Stimulated activated memory B cell treated with anti-CD40 and anti-IgM and Interleukin-4, amounts not matched to agents 10 μg/mL and 1 μg/mL and 100 μg/mL, for 72 hours (primary cell): ENCODE measurements around the gene PLA2G4C.

ENCODE experiments used
- ATAC-seq: fragments of 150-1000 bp; cut with Tn5 transposase; 2 replicates; pipeline ENCODE4 v1.10.0; 2021
- H3K27ac Mint-ChIP-seq: one replicate; pipeline ENCODE4 v1.8.0; 2022; ENCODE audit warnings: mild to moderate bottlenecking, mixed read lengths
- H3K27me3 Mint-ChIP-seq: one replicate; pipeline ENCODE4 v1.8.0; 2022; ENCODE audit warnings: mixed read lengths
- H3K36me3 Mint-ChIP-seq: one replicate; pipeline ENCODE4 v1.8.0; 2022; ENCODE audit warnings: mixed read lengths
- H3K4me1 Mint-ChIP-seq: one replicate; pipeline ENCODE4 v1.8.0; 2022; ENCODE audit warnings: mixed read lengths
- H3K4me3 Mint-ChIP-seq: one replicate; pipeline ENCODE4 v1.8.0; 2022; ENCODE audit warnings: mild to moderate bottlenecking, moderate library complexity, mixed read lengths
- H3K9me3 Mint-ChIP-seq: one replicate; pipeline ENCODE4 v1.8.0; 2022; ENCODE audit warnings: mixed read lengths

The PLA2G4C gene

GRCh38 chr19:48121909-48122371, 11.3 kb upstream of the PLA2G4C start:
- no peaks in the 10 kb centered on the region for H3K27me3 Mint-ChIP-seq
- H3K9me3 Mint-ChIP-seq = peaks cover 4% of the 10 kb centered on the region
- ATAC-seq = peak; percentile 81
- H3K27ac Mint-ChIP-seq = peak overlapping the region; percentile 92
- peaks cover 60% of the 10 kb centered on the region for H3K36me3 Mint-ChIP-seq
- H3K4me3 Mint-ChIP-seq = peak overlapping the region; percentile 18
- H3K4me1 Mint-ChIP-seq = peaks cover 21% of the 10 kb centered on the region

- ATAC-seq = no peak
Measured at GRCh38 chr19:48121066-48121465, 10.4 kb upstream of the PLA2G4C start.

GRCh38 chr19:48120505-48120904, 9.9 kb upstream of the PLA2G4C start:
- Mint-ChIP-seq H3K27ac (no peak overlapping the region), H3K4me1 (peaks cover 21% of the 10 kb centered on the region), H3K9me3 (peaks cover 4% of the 10 kb centered on the region), H3K4me3 (no peak overlapping the region), H3K27me3 (no peaks in the 10 kb centered on the region), H3K36me3 (peaks cover 56% of the 10 kb centered on the region)
- ATAC-seq = no peak

More at GRCh38 chr19:48121066-48121465, 10.4 kb upstream of the PLA2G4C start:
- Mint-ChIP-seq H3K27ac (no peak overlapping the region), H3K4me1 (peaks cover 21% of the 10 kb centered on the region), H3K9me3 (peaks cover 4% of the 10 kb centered on the region), H3K36me3 (peaks cover 58% of the 10 kb centered on the region), H3K4me3 (no peak overlapping the region), H3K27me3 (no peaks in the 10 kb centered on the region)

- Mint-ChIP-seq H3K9me3 (peaks cover 4% of the 10 kb centered on the region), H3K27me3 (no peaks in the 10 kb centered on the region), H3K36me3 (peaks cover 45% of the 10 kb centered on the region), H3K4me1 (peaks cover 24% of the 10 kb centered on the region), H3K4me3 (no peak overlapping the region), H3K27ac (peak overlapping the region; percentile 80)
- no peak for ATAC-seq
Measured at GRCh38 chr19:48118131-48118517, 7.5 kb upstream of the PLA2G4C start.

GRCh38 chr19:48117515-48118130, 7.0 kb upstream of the PLA2G4C start:
- H3K27ac Mint-ChIP-seq = peak overlapping the region; percentile 80
- peaks cover 4% of the 10 kb centered on the region for H3K9me3 Mint-ChIP-seq
- no peaks in the 10 kb centered on the region for H3K27me3 Mint-ChIP-seq
- peaks cover 40% of the 10 kb centered on the region for H3K36me3 Mint-ChIP-seq
- no peak for ATAC-seq
- peaks cover 25% of the 10 kb centered on the region for H3K4me1 Mint-ChIP-seq
- H3K4me3 Mint-ChIP-seq = no peak overlapping the region

- Mint-ChIP-seq H3K9me3 (peaks cover 4% of the 10 kb centered on the region), H3K4me3 (no peak overlapping the region), H3K27me3 (no peaks in the 10 kb centered on the region), H3K36me3 (peaks cover 17% of the 10 kb centered on the region), H3K27ac (peak overlapping the region; percentile 63), H3K4me1 (peaks cover 30% of the 10 kb centered on the region)
- no peak for ATAC-seq
Measured at GRCh38 chr19:48113190-48113917, 2.7 kb upstream of the PLA2G4C start.

GRCh38 chr19:48111280-48111679, 663 bp upstream of the PLA2G4C start:
- ATAC-seq = no peak
- Mint-ChIP-seq H3K4me1 (peaks cover 30% of the 10 kb centered on the region), H3K4me3 (peak overlapping the region; percentile 90), H3K27me3 (no peaks in the 10 kb centered on the region), H3K36me3 (peaks cover 5% of the 10 kb centered on the region), H3K9me3 (no peaks in the 10 kb centered on the region), H3K27ac (no peak overlapping the region)

- no peak for ATAC-seq
- Mint-ChIP-seq H3K9me3 (no peaks in the 10 kb centered on the region), H3K36me3 (peaks cover 8% of the 10 kb centered on the region), H3K4me1 (peaks cover 30% of the 10 kb centered on the region), H3K27me3 (no peaks in the 10 kb centered on the region), H3K27ac (peak overlapping the region; percentile 94), H3K4me3 (peak overlapping the region; percentile 48)
Measured at GRCh38 chr19:48108997-48109782, 1.4 kb downstream of the PLA2G4C start.

- Mint-ChIP-seq H3K9me3 (no peaks in the 10 kb centered on the region), H3K27ac (no peak overlapping the region), H3K27me3 (no peaks in the 10 kb centered on the region), H3K36me3 (peaks cover 25% of the 10 kb centered on the region), H3K4me3 (no peak overlapping the region), H3K4me1 (peaks cover 15% of the 10 kb centered on the region)
- ATAC-seq = no peak
Measured at GRCh38 chr19:48103922-48104321, 6.7 kb downstream of the PLA2G4C start.

GRCh38 chr19:48102870-48103751, 7.5 kb downstream of the PLA2G4C start:
- no peak for ATAC-seq
- H3K27me3 Mint-ChIP-seq = no peaks in the 10 kb centered on the region
- peaks cover 13% of the 10 kb centered on the region for H3K4me1 Mint-ChIP-seq
- peaks cover 27% of the 10 kb centered on the region for H3K36me3 Mint-ChIP-seq
- H3K4me3 Mint-ChIP-seq = no peak overlapping the region
- H3K9me3 Mint-ChIP-seq = no peaks in the 10 kb centered on the region
- H3K27ac Mint-ChIP-seq = no peak overlapping the region

- H3K36me3 Mint-ChIP-seq = peaks cover 67% of the 10 kb centered on the region
- no peak for ATAC-seq
- peaks cover 13% of the 10 kb centered on the region for H3K9me3 Mint-ChIP-seq
- H3K4me3 Mint-ChIP-seq = no peak overlapping the region
- no peak overlapping the region for H3K27ac Mint-ChIP-seq
- no peaks in the 10 kb centered on the region for H3K27me3 Mint-ChIP-seq
- no peaks in the 10 kb centered on the region for H3K4me1 Mint-ChIP-seq
Measured at GRCh38 chr19:48095612-48096175, 14.9 kb downstream of the PLA2G4C start.

GRCh38 chr19:48094855-48095203, 15.8 kb downstream of the PLA2G4C start:
- Mint-ChIP-seq H3K9me3 (peaks cover 13% of the 10 kb centered on the region), H3K36me3 (peaks cover 65% of the 10 kb centered on the region), H3K27ac (no peak overlapping the region), H3K27me3 (no peaks in the 10 kb centered on the region), H3K4me1 (peaks cover 7% of the 10 kb centered on the region), H3K4me3 (no peak overlapping the region)
- no peak for ATAC-seq

- peaks cover 13% of the 10 kb centered on the region for H3K9me3 Mint-ChIP-seq
- H3K4me3 Mint-ChIP-seq = no peak overlapping the region
- peaks cover 7% of the 10 kb centered on the region for H3K4me1 Mint-ChIP-seq
- no peak overlapping the region for H3K27ac Mint-ChIP-seq
- no peaks in the 10 kb centered on the region for H3K27me3 Mint-ChIP-seq
- H3K36me3 Mint-ChIP-seq = peaks cover 60% of the 10 kb centered on the region
- ATAC-seq = peak; percentile 57
Measured at GRCh38 chr19:48094129-48094854, 16.3 kb downstream of the PLA2G4C start.
